NB4 (cell line): ENCODE data around the gene KIAA0040.
"Not testable (repeated sequence)": the region's sequence is repeated elsewhere in the genome, so short reads cannot be mapped to it uniquely, and the experiment has no call there.

Source experiments
- CTCF ChIP-seq: IDR thresholded peaks from one replicate; pipeline ENCODE4 v1.5.1; 2012; ENCODE audit warnings: low read depth, low read length
- MAX ChIP-seq: IDR thresholded peaks from 2 replicates; pipeline ENCODE4 v1.6.1; 2011; ENCODE audit warnings: low read depth, low read length
- MYC ChIP-seq: IDR thresholded peaks from 2 replicates; pipeline ENCODE4 v1.6.1; 2011; ENCODE audit warnings: low read depth, low read length
- POLR2A ChIP-seq: IDR thresholded peaks from 2 replicates; pipeline ENCODE4 v1.6.1; 2011; ENCODE audit warnings: mild to moderate bottlenecking; ENCODE audit not compliant: insufficient read length; ENCODE audit errors: extremely low read depth

GRCh38 chr1:175108331-175108820, 84.2 kb downstream of the KIAA0040 start:
- not testable (repeated sequence) for TF ChIP-seq CTCF, POLR2A, MAX, MYC
